ENCODE data around the gene SLC6A9.

The SLC6A9 gene

GRCh38 chr1:44029260-44029910 is 1.9 kb downstream of the SLC6A9 start:
- no peak for DNase-seq (ENCODE audit: low read depth, low spot score)
- TF ChIP-seq, protein P1, sequence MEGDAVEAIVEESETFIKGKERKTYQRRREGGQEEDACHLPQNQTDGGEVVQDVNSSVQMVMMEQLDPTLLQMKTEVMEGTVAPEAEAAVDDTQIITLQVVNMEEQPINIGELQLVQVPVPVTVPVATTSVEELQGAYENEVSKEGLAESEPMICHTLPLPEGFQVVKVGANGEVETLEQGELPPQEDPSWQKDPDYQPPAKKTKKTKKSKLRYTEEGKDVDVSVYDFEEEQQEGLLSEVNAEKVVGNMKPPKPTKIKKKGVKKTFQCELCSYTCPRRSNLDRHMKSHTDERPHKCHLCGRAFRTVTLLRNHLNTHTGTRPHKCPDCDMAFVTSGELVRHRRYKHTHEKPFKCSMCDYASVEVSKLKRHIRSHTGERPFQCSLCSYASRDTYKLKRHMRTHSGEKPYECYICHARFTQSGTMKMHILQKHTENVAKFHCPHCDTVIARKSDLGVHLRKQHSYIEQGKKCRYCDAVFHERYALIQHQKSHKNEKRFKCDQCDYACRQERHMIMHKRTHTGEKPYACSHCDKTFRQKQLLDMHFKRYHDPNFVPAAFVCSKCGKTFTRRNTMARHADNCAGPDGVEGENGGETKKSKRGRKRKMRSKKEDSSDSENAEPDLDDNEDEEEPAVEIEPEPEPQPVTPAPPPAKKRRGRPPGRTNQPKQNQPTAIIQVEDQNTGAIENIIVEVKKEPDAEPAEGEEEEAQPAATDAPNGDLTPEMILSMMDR (IDR thresholded peaks at IDR 0.05; ENCODE audit: insufficient read depth, low read length, missing control alignments) = no peak
- CTCF ChIA-PET = interaction anchor here (0.6 to 12.3 kb wide), 6 partner anchors 9 to 502 kb away, joined by 3 to 195 read pairs (median 4); no protein-coding TSS in a partner anchor
- H3K4me3 ChIP-seq (ENCODE audit: low read depth, low read length) = peak overlapping the region; percentile 79
- POLR2A ChIA-PET = no interaction called here

GRCh38 chr1:44027320-44027719 is 3.9 kb downstream of the SLC6A9 start:
- CTCF ChIA-PET = interaction anchor here (1.0 to 12.3 kb wide), 4 partner anchors 9 to 21 kb away, joined by 4 to 195 read pairs (median 8); no protein-coding TSS in a partner anchor

GRCh38 chr1:44025816-44026215 is 5.4 kb downstream of the SLC6A9 start:
- H3K4me3 ChIP-seq (ENCODE audit: low read depth, low read length) = no peak overlapping the region
- DNase-seq (ENCODE audit: low read depth, low spot score) = no peak
- CTCF ChIA-PET = interaction anchor here (0.6 to 15.1 kb wide), 4 partner anchors 10 to 22 kb away, joined by 3 to 170 read pairs (median 7); no protein-coding TSS in a partner anchor
- TF ChIP-seq, protein P1 (IDR thresholded peaks at IDR 0.05; ENCODE audit: insufficient read depth, low read length, missing control alignments) = no peak
- POLR2A ChIA-PET = no interaction called here

More at GRCh38 chr1:44027320-44027719, 3.9 kb downstream of the SLC6A9 start:
- H3K4me3 ChIP-seq (ENCODE audit: low read depth, low read length) = no peak overlapping the region
- TF ChIP-seq, protein P1 (IDR thresholded peaks at IDR 0.05; ENCODE audit: insufficient read depth, low read length, missing control alignments) = no peak
- POLR2A ChIA-PET = interaction anchor here (0.9 kb wide), 1 partner anchor 10 kb away, joined by 3 read pairs; no protein-coding TSS in a partner anchor
- DNase-seq (ENCODE audit: low read depth, low spot score) = no peak

DNA sequence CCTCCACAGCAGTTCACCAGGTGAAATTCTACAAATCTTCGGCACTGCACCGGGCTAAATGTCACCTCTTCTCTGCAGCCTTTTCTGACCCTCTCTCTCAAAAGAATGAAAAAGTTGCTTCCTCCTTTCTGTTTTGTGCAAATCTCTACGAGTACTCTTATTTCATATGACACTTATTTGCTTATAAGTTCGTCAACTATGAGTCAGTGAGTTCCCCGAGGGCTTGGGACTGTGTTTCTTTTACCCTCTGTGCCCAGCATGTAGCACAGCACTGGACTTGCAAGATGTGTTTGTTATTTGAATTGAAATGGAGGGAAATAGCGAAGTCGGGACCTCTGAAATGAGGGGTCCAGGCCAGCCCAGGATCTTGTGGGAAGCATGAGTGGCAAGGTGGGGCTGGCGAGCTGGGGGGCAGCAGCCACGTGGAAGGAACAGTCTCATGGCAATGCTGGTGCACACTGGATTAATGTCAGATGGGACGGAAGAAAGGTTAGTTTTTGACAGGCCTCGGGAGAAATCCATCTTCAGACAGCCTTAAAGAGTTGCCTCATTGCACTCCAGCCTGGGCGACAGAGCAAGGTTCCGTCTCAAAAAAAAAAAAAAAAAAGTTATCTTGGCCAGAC is 6.2 kb downstream of the SLC6A9 start:
- no peak overlapping the region for H3K4me3 ChIP-seq (ENCODE audit: low read depth, low read length)
- no peak for DNase-seq (ENCODE audit: low read depth, low spot score)
- TF ChIP-seq, protein P1 (IDR thresholded peaks at IDR 0.05; ENCODE audit: insufficient read depth, low read length, missing control alignments) = no peak
- ChIA-PET POLR2A (no interaction called here), CTCF (interaction anchor here (0.7 to 15.1 kb wide), 3 partner anchors 20 to 493 kb away, joined by 3 to 170 read pairs (median 11); no protein-coding TSS in a partner anchor)

- TF ChIP-seq, protein P1 (IDR thresholded peaks at IDR 0.05; ENCODE audit: insufficient read depth, low read length, missing control alignments) = no peak
- no peak overlapping the region for H3K4me3 ChIP-seq (ENCODE audit: low read depth, low read length)
- CTCF ChIA-PET = interaction anchor here (0.7 to 15.1 kb wide), 2 partner anchors 20 to 492 kb away, joined by 3 to 170 read pairs; no protein-coding TSS in a partner anchor
- POLR2A ChIA-PET = no interaction called here
- no peak for DNase-seq (ENCODE audit: low read depth, low spot score)
These were observed 7.0 kb downstream of the SLC6A9 start for GRCh38 chr1:44024031-44024902.
